Fibroblast of skin of right biceps (primary cell): ENCODE results near the gene ZDHHC11B.
"Not testable (repeated sequence)": the region's sequence is repeated elsewhere in the genome, so short reads cannot be mapped to it uniquely, and the experiment has no call there.

Experiments used
- DNase-seq: peaks from one replicate; pipeline ENCODE4 v3.0.0-alpha.2; 2013

Gene ZDHHC11B

DNA sequence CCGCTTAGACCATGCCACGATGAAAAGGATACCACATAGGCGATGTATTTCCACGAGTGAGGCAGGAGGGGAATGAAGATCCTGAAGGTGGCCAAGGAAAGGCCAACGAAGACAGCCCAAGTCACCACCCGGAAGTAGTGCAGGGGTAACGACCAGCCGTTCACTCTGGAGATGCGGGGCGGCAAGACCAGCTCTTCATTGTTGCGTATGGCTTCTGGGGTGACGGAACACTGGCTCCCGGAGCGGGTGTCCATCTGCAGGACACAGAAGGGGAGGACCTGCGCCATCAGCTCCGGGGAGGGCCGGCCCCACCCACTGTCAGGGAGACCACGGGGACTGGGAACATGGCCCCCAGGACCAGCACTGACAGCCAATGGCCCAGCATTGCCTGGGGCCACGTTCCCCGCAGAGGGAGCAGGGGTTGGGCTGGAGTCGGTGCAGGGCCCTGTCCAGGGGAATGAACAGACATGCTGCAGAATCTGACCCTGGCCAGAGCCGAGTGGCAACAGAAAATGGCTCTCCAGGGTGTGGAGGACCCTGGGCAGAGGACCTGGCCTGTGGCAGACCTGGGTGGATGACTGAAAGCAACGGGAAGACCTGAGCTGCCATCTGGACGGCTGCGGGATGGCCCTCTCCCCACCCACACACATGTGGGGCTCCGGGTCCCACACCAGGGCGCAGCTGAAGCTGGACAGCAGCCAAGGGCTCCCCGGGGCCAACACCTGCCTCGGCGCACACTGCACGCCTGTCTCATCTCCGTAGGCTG lies 17.7 kb downstream of the ZDHHC11B start:
- no peak for DNase-seq

DNA sequence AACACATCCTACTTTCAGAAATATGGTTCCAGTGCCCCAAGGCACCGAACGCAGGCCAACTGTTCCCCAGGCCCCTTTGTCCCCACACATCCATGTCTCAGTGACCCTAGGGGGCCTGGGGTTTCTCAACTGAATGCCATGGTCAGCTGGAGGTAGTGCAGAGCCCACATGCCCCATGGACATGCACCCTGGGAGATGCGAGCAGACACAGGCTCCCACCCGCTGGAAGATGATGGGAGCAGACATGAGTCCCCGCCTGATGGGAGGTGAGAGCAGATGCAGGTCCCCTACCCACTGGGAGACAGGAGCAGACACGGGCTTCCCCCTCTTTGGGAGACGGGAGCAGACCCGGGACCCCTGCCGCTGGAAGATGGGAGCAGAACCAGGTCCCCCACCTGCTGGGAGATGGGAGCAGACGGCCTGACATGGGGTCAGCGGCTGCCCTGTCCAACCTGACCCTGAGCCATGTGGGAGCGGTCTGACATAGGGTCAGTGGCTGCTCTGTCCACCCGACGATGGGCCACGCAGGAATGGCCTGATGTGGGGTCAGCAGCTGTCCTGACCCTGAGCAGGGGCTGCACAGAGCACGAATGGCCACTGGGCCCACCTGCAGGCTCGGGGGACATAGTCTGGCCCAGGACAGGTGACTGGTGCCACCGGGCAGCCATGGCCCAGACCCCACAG lies 18.4 kb downstream of the ZDHHC11B start:
- DNase-seq = no peak

DNA sequence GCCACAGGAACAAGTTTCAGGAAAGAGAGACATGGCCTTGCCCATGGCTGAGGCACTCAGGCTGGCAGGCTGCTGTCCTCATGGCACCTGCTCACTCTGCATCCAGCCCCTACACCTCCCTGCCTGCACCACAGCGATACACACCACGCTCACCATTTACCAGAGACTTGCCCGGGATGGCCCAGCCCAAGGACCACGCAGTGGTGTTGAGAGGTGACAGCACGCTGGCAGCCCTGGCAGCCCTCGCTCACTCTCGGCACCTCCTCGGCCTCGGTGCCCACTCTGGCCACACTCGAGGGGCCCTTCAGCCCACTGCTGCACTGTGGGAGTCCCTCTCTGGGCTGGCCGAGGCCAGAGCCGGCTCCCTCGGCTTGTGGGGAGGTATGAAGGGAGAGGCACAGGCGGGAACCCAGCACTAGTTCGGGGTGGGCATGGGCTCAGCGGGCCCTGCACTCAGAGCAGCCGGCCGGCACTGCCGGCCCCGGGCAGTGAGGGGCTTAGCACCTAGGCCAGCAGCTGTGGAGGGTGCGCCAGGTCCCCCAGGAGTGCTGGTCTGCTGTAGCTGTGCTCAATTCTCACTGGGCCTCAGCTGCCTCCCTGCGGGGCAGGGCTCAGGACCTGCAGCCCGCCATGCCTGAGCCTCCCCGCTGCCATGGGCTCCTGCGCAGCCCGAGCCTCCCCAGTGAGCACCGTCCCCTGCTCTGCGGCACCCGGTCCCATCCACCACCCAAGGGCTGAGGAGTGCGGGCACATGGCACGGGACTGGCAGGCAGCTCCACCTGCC lies 20.3 kb downstream of the ZDHHC11B start:
- DNase-seq = no peak

DNA sequence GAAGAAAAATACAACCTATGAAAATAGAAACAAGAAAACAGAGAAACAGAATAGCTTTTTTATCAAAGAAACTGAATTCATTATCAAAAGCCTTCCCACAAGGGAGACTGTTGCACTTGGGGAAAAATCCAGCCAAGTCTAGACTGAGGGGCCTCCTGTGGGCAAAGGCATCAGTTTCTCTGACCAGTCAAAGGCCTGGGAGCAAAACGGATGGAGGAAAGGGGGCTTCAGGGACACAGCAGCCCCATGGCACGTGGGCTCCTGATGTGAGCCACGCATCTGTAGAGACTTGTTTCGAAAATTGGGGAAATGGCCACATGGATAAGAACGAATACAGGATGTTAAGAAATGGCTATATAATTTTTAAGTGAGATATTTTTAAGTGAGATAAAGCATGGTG lies 21.1 kb downstream of the ZDHHC11B start:
- no peak for DNase-seq

DNA sequence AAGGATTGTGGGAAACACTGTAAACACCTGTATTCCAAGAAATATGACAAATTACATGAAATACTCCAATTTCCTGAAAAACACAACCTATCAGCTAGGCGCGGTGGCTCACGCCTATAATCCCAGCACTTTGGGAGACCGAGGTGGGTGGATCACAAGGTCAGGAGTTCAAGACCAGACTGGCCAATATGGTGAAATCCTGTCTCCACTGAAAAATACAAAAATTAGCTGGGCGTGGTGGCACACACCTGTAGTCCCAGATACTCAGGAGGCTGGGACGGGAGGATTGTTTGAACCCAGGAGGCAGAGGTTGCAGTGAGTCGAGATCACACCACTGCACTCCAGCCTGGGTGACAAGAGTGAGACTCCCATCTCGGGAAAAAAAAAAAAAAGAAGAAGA lies 21.5 kb downstream of the ZDHHC11B start:
- DNase-seq = not testable (repeated sequence)

DNA sequence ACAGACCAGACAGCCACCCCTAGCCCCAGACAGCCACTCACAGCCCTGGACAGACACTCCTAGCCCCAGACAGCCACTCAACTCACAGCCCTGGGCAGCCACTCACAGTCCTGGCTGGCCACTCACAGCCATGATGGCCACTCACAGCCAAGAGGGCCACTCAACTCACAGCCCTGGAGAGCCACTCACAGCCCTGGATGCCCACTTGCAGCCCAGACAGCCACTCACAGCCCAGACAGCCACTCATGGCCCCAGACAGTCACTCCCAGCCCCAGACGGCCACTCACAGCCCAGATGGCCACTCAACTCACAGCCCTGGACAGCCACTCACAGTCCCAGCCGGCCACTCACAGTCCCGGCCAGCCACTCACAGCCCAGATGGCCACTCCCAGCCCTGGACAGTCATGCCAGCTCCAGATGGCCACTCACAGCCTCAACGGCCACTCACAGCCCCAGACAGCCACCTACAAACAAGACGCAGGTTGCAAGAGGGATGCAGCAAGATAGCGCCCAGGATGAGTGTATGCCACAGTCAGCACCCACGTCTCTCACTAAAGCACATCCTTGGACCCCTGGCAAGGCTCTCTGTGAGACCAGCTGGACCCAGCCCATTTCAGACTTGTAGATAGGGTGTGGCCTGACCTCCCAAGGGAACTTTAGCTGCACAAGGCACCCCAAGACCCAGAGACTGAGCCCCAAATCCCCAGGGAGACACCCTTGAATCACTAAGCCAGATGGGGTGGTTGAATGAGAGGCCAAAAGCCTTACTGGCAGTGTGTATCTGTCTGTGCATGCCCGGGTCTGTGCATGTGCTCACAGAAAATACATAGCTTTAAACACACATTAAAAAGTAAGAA lies 22.4 kb downstream of the ZDHHC11B start:
- DNase-seq = no peak

DNA sequence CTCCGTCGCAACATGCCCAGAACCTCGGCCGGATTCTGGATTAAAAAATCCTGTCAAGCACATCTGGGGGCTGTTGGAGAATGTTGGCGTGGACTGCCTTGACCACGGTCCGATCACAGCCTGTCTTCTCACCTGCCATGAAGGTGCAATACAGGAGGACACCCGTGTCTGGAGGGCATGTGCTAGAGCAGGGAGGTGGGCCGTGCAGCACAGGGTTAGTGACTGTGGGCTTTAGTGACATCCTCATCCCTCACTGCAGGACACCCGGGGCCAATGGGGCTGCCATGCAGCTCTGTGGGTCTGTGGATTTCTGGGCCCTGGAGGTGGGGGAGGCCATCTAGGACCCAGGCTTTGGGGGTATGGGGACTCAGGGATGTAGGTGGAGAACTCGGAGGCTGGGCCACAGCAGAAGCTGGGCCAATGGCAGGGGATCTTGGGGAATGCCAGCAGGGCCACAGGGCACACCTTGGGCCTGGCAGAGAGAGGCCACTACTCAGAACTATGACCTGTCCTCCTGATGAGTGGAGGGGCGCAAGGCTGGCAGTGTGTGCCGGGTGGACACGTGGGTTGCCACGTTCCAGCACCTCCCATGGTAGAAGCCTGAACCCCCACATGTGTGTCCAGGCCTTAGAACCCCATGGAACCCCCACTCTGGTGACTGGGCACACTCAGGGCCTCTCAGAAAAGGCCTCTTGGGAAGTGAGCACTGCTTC lies 23.3 kb downstream of the ZDHHC11B start:
- no peak for DNase-seq

DNA sequence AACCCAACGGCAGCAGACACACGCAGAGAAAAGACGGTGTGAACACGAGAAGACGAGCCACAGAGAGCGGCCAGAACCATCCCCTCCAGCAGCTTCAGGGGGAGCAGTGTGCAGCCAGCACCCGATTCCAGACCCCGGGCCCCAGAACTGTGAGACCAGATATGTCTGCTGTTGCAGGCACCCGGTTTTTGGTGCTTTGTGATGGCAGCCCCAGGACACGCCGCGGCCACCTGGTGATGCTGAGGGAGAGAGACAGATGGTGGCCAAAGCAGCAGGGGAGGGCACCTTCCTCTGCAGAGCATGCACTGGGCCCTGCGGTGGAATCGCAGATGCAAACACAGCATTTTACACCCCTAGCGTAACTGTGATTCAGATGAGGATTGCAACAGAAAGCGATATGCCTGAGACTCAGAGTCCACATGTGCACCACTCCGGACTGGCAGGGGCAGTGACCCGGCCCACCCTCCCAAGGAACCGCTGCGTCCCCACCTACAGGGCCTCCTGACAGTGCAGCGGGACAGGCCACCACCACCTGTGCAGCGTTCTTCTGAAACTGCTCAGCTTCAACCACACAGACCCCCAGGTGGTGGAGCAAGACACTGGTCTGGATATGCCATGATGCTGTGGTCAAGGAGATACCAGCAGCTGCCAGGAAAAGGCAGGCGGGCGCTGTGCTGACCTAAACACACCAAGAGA lies 24.0 kb downstream of the ZDHHC11B start:
- DNase-seq = no peak

DNA sequence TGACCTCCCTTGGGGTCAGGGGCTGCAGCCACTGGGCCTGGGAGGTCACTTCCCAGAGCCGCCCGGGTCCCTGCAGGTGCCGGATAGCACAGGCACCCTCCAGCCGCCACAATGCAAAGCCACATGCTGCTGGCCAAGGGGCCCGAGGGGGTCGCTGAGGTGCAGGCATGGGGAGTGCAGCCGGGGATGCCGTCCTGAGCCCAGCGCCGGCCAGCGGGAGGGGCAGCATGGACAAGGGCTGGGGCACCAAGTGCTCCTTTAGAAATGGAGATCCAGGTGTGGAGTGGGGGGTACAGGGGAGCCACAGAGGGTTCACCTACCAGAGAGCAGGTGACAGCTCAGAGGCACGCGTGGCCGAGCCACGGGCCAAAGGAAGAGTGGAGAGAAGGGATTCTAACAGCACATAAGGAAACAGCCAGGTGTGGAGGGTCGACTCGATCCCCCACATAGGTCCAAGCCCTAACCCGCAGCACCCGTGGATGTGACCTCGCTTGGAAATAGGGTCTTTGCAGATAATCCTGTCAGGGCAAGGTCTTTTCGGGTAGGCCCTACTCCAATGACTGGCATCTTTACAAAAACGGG lies 24.7 kb downstream of the ZDHHC11B start:
- DNase-seq = no peak

DNA sequence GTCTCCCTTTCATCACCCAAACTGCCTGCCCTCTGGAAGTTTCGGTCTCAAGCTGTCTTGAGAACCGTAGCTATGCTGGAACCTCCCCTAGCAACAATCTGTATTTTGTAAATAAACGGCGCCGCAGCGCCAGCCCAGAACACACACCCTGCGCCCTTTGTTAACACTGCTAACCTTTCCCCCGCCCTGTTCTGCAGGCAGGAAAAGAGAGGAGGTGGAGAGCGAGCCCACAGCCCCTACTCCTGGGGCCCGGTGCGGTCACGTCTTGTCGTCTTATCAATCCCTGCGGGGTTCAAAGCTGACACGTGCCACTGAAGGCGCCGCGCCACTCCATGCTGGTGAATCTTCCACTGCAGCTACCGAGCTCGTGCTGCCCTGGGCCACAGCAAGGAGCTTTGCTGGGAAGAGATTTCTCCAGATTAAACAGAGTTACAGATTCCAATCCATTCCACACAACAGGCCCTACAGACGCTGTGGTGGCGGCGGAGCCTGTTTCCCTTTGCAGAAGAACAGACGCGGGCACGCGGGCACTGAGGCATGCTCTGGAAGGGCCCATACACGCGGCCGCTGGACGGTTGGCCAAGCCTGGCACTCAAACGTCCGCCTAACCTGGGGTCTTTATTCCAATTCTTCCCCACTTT lies 25.3 kb downstream of the ZDHHC11B start:
- DNase-seq = no peak

DNA sequence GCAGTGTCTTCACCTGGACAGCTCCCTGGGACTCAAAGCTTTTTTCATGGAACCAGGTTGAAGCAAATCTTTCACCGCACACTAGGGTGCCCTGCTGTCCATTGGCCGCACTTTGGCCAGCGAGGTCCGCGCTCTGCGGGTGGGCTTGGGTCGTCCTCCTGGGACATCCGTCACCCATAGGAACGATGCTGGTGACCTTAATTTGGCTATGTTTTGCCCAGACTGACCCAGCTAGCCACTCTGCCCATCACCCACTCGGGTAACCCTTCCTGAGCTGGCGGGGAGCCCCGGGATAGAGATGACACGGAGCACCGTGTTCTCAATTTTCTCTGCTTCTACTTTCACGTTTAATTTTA lies 25.9 kb downstream of the ZDHHC11B start:
- no peak for DNase-seq

DNA sequence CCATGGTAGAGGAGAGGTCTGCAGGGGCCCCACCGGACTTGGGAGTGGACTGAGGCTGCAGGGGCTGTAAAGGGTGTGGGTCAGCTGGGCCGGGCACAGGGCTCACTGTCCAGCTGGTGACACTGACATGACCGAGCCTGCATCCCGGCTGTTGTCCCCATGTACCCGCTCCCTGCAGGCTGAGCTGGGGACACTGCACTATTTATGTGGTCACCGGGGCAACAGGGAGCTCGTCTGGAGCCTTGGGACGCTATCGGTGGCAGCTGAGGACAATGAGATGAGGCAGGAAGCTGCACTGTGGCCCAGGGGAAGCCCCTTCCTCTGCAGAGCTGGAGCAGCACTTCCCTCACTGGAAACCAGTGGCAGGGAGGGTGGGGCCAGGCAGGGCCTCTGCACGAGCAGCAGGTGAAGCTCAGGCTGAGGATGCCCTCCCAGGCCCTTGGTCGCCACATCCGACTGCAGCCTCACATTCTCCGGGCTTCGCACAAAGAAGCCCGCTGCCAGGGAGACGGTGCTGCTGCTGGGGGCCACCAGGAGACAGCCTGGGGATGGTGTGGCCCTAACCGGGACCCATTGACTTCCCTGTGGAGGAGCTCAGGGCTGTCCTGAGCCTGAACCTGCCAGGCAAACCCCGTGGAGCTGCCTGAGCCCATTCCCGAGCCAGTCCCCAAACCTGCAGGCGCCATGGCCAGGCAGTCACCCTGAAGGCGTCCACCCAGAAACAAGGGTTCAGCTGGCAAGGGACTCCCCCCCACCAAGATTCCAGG lies 26.4 kb downstream of the ZDHHC11B start:
- no peak for DNase-seq

DNA sequence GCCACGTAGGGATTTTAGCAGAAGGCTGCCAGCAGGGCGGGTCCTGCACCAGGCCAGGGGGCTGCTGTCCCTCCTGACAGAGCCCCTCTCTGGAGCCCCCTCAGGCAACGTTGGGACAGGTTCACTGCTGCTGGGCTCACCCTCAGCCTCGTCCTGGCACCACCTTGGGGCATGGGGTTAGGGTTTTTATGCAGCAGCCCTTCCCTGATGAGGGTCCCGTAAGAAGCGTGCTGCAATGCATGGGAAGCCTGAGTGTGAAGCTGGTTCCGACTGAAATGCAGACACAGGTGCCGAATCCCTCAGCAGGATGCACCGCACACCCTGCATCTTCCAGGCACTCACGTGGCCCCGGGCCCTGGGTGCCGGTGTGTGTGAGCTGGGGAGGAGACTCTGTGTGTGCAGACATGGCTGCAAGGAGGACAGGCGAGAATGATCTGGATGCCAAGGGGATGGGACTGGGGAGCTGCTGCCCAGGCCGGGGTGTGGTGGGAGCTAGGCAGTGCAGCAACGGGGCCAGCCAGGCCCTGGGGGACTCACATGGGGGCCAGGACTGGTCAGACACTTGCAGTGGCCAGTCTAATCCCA lies 27.1 kb downstream of the ZDHHC11B start:
- DNase-seq = no peak

DNA sequence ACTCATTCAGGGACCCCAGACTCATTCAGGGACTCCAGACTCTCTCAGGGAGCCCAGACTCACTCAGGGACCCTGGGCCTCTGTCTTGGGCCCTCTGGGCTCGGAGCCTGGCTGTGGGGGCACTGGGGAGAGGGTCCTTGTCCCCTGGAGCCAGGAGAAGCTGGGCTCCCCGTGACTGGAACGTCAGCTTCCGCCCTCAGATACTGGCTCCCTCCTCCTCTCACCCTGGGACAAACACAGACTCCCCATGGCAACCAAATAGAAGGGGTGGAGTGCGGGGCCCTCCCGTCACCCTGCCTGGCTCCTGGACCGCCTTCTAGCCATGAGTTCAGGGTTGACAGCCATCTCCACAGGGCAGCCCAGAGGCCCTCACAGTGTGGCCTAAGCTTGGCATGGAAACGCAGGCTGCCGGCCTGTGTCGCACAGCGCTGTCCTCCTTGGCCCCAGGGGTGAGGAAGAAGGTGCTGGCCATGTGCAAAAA lies 27.6 kb downstream of the ZDHHC11B start:
- no peak for DNase-seq

DNA sequence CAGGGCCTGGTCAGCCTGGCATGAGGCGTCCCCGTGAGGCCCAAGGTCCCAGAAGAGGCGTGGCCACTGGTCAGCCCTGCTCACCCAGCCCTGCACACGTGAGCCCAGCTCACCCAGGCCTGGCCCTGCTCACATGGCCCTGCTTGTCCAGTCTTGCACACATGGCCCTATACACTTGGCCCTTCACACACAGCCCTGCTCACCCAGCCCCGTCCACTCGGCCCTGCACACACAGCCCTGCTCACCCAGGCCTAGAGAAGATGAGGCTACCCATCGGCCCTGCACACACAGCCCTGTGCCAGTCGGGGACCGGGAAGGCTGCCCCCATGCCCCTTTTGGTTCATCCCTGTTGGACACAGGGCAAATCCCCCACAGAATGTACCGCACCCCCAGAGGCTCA lies 28.4 kb downstream of the ZDHHC11B start:
- no peak for DNase-seq

DNA sequence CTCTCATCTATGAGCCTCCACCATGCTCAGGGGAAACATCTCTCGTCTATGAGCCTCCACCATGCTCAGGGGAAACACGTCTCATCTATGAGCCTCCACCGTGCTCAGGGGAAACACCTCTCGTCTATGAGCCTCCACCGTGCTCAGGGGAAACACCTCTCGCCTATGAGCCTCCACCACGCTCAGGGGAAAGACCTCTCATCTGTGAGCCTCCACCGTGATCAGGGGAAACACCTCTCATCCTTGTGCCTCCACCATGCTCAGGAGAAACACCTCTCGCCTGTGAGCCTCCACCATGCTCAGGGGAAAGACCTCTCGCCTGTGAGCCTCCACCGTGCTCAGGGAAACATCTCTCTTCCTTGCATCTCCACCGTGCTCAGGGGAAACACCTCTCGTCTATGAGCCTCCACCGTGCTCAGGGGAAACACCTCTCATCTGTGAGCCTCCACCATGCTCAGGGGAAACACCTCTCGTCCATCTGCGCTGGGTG lies 30.3 kb downstream of the ZDHHC11B start:
- DNase-seq = not testable (repeated sequence)

DNA sequence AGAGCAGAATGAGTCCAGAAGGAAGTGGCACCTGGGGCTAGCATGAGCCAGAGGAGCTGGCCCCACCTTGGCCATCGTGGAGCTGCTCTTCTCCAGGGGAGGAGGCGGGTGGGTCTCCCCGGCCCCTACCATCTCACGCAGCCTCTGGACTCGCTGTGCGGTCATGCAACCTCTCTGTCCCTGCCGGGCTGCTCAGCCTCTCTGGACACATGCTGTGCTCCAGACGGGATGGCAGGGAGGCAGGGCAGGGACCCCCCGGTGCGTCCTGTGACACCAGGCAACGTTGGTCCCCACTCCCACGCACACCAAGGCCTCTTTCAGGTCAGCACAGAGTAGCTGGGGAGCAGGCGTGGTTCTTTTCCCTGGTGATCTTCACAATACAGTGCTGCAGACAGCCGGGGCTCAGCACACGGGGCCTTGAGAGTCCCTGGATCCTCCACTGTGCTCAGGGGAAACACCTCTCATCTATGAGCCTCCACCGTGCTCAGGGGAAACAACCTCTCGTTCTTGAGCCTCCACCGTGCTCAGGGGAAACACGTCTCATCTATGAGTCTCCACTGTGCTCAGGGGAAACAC lies 30.9 kb downstream of the ZDHHC11B start:
- DNase-seq = not testable (repeated sequence)

DNA sequence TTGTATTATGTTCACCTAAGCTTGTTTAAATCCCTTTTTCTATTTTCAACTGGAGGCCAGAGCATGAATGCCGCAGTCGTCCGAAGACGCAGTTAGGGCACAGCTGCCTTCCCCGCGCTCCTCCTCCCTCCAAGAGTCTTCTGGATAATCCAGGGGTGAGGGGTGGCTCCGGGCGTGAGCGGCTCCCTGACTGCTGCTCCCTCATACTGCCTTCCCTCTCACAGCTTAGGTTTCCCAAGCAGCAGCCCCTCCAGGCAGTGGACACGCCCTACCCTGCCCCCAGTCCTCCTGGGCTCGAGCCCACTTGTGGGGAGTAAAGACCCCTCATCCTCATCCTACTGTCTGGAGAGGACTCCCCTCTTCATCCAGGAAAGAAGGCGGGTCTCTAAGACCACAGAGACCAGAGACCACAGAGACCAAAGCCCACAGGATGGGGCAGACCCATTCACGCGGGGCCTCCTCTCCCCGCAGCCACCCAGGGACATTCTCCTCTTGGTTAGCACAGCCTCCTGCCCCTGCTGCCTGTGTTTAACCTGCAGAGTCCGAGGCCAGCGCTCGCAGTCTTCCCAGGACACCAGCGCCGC lies 31.9 kb downstream of the ZDHHC11B start:
- not testable (repeated sequence) for DNase-seq
